ENCODE results near the gene PRR9.

PRR9 gene

DNA sequence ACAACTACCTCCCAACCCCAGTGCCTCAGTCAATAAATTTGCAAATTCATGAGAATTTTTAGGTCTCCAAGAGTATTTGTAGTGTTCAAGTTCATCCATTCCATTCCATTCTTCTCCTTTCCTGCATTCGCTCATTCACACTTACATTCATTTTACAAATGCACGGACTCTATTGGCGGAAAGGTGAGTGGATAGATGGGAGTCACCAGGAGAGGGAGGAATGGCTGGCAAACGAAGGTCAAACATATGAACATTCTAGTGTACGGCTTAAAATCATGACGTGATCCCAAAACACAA, 44.6 kb downstream of the PRR9 start:
- Histone ChIP-seq H3K9me3 (ENCODE audit: insufficient read depth, low read length, severe bottlenecking) (no peaks in the 10 kb centered on the region), H3K4me2 (ENCODE audit: insufficient read depth, low read length) (no peak overlapping the region), H2AFZ (ENCODE audit: low read depth, low read length) (no peak overlapping the region), H3K4me1 (ENCODE audit: insufficient read depth, low read length) (no peaks in the 10 kb centered on the region), H3K36me3 (ENCODE audit: insufficient read depth, low read length) (no peaks in the 10 kb centered on the region), H3K79me2 (ENCODE audit: insufficient read depth, low read length) (no peaks in the 10 kb centered on the region), H3K27ac (ENCODE audit: low read length) (no peak overlapping the region), H3K4me3 (ENCODE audit: low read depth in 1 of 2, low read length in 2 of 2) (no peak overlapping the region), H3K9ac (ENCODE audit: low read depth, low read length) (no peak overlapping the region), H4K20me1 (ENCODE audit: insufficient read depth, low read length) (no peaks in the 10 kb centered on the region), H3K27me3 (ENCODE audit: insufficient read depth, low read length, poor library complexity) (peaks cover 27% of the 10 kb centered on the region)
- DNase-seq (no peak), ATAC-seq (ENCODE audit: insufficient read depth, low read depth) (no peak)
- TF ChIP-seq, protein P1, sequence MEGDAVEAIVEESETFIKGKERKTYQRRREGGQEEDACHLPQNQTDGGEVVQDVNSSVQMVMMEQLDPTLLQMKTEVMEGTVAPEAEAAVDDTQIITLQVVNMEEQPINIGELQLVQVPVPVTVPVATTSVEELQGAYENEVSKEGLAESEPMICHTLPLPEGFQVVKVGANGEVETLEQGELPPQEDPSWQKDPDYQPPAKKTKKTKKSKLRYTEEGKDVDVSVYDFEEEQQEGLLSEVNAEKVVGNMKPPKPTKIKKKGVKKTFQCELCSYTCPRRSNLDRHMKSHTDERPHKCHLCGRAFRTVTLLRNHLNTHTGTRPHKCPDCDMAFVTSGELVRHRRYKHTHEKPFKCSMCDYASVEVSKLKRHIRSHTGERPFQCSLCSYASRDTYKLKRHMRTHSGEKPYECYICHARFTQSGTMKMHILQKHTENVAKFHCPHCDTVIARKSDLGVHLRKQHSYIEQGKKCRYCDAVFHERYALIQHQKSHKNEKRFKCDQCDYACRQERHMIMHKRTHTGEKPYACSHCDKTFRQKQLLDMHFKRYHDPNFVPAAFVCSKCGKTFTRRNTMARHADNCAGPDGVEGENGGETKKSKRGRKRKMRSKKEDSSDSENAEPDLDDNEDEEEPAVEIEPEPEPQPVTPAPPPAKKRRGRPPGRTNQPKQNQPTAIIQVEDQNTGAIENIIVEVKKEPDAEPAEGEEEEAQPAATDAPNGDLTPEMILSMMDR (IDR thresholded peaks at IDR 0.05; ENCODE audit: borderline replicate concordance, extremely low read depth, low read length, poor library complexity, severe bottlenecking), result no peak
- TF ChIP-seq EZH2 (IDR thresholded peaks at IDR 0.05; ENCODE audit: borderline replicate concordance, low read depth, low read length, severe bottlenecking), result no peak

DNA sequence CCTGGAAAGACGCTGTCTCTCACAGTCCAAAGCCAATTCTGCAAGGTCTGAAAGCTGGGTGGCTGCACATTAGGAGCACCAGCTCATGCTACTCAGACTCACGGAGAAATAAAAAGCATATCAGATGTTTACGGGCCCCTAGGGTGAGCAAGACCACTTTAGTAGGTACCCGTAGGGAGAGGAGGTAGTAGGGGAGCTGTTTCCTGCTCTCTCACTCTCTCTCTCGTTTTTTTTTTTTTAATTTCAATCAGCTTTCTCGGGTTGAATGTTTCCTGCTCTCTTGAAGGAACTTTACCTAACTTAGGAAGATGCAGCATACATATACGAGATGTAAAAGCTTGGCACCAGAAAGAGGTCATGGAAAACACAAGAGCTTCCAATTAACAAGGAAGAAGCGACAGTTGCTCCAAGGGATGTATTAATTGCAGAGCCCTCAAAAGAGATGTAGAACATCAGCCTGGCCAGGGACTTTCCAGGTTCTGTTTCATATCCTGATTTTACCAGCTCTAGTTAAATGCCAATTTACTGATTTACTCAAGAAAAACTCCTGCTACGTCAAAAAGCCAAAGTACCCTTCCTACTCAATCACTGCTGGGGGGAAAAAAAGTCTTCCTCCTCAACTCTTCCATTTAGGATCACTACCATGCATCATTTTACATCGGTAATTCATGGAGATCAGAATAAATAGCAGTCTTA, 45.2 kb downstream of the PRR9 start:
- ATAC-seq (ENCODE audit: insufficient read depth, low read depth) (no peak), DNase-seq (no peak)
- Histone ChIP-seq H2AFZ (ENCODE audit: low read depth, low read length) (no peak overlapping the region), H3K27me3 (ENCODE audit: insufficient read depth, low read length, poor library complexity) (peaks cover 27% of the 10 kb centered on the region), H3K9ac (ENCODE audit: low read depth, low read length) (no peak overlapping the region), H3K4me1 (ENCODE audit: insufficient read depth, low read length) (no peaks in the 10 kb centered on the region), H4K20me1 (ENCODE audit: insufficient read depth, low read length) (no peaks in the 10 kb centered on the region), H3K4me2 (ENCODE audit: insufficient read depth, low read length) (no peak overlapping the region), H3K4me3 (ENCODE audit: low read depth in 1 of 2, low read length in 2 of 2) (no peak overlapping the region), H3K79me2 (ENCODE audit: insufficient read depth, low read length) (no peaks in the 10 kb centered on the region), H3K36me3 (ENCODE audit: insufficient read depth, low read length) (no peaks in the 10 kb centered on the region), H3K9me3 (ENCODE audit: insufficient read depth, low read length, severe bottlenecking) (no peaks in the 10 kb centered on the region), H3K27ac (ENCODE audit: low read length) (no peak overlapping the region)
- no peak for TF ChIP-seq EZH2 (IDR thresholded peaks at IDR 0.05; ENCODE audit: borderline replicate concordance, low read depth, low read length, severe bottlenecking)
- TF ChIP-seq, protein P1 (IDR thresholded peaks at IDR 0.05; ENCODE audit: borderline replicate concordance, extremely low read depth, low read length, poor library complexity, severe bottlenecking), result no peak

DNA sequence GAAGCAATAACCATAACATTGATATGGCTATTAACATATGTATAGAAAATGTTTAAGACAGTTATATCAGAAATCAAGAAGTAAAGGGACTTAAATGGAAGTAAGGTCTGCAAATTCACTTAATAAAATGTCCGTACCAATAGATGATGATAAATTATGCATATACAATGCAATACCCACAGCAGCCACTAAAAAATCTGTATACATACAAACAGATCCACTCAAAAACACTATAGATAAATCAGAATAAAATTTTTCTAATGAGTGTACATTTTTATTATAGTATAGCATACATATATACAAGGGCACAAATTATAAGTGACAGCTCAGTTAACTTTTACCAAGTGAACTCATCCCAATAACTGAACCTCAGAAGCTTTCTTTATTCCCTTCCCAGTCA, 48.1 kb downstream of the PRR9 start:
- no peaks in the 10 kb centered on the region for H3K79me2 ChIP-seq (ENCODE audit: insufficient read depth, low read length)
- H3K27me3 ChIP-seq (ENCODE audit: insufficient read depth, low read length, poor library complexity), result peaks cover 27% of the 10 kb centered on the region
- no peak overlapping the region for H3K4me3 ChIP-seq (ENCODE audit: low read depth in 1 of 2, low read length in 2 of 2)
- H3K36me3 ChIP-seq (ENCODE audit: insufficient read depth, low read length), result no peaks in the 10 kb centered on the region
- no peaks in the 10 kb centered on the region for H3K4me1 ChIP-seq (ENCODE audit: insufficient read depth, low read length)
- H3K9me3 ChIP-seq (ENCODE audit: insufficient read depth, low read length, severe bottlenecking), result no peaks in the 10 kb centered on the region
- no peak overlapping the region for H3K27ac ChIP-seq (ENCODE audit: low read length)
- H4K20me1 ChIP-seq (ENCODE audit: insufficient read depth, low read length), result no peaks in the 10 kb centered on the region
- H2AFZ ChIP-seq (ENCODE audit: low read depth, low read length), result no peak overlapping the region
- no peak overlapping the region for H3K9ac ChIP-seq (ENCODE audit: low read depth, low read length)
- ATAC-seq (ENCODE audit: insufficient read depth, low read depth) (no peak), DNase-seq (no peak)
- TF ChIP-seq, protein P1 (IDR thresholded peaks at IDR 0.05; ENCODE audit: borderline replicate concordance, extremely low read depth, low read length, poor library complexity, severe bottlenecking), result no peak
- no peak for TF ChIP-seq EZH2 (IDR thresholded peaks at IDR 0.05; ENCODE audit: borderline replicate concordance, low read depth, low read length, severe bottlenecking)
- H3K4me2 ChIP-seq (ENCODE audit: insufficient read depth, low read length), result no peak overlapping the region

Data from DND-41 (cell line).